ENCODE data around the gene PRKAG2.

Gene PRKAG2

GRCh38 chr7:151745706-151746105 lies 131.2 kb downstream of the PRKAG2 start:
- in situ Hi-C loops (cut with HindIII; ENCODE audit: low pct_unique_long_range_greater_than_20kb, low sequenced_read_pairs) = no loop called here
- no peak for DNase-seq (ENCODE audit: low read depth in 1 of 2, low spot score in 1 of 2)
- no peak for TF ChIP-seq JUND (IDR thresholded peaks at IDR 0.05; ENCODE audit: low read depth)

- in situ Hi-C loops (cut with HindIII; ENCODE audit: low pct_unique_long_range_greater_than_20kb, low sequenced_read_pairs) = no loop called here
- DNase-seq (ENCODE audit: low read depth in 1 of 2, low spot score in 1 of 2) = peak; percentile 43 to 64
- TF ChIP-seq JUND (IDR thresholded peaks at IDR 0.05; ENCODE audit: low read depth) = no peak
Measured at GRCh38 chr7:151744656-151745638, 132.0 kb downstream of the PRKAG2 start.

- in situ Hi-C loops (cut with HindIII; ENCODE audit: low pct_unique_long_range_greater_than_20kb, low sequenced_read_pairs) = no loop called here
- TF ChIP-seq JUND (IDR thresholded peaks at IDR 0.05; ENCODE audit: low read depth) = no peak
- DNase-seq (ENCODE audit: low read depth in 1 of 2, low spot score in 1 of 2) = no peak
Measured at GRCh38 chr7:151744051-151744580, 132.8 kb downstream of the PRKAG2 start.

- in situ Hi-C loops (cut with HindIII; ENCODE audit: low pct_unique_long_range_greater_than_20kb, low sequenced_read_pairs) = no loop called here
- no peak for TF ChIP-seq JUND (IDR thresholded peaks at IDR 0.05; ENCODE audit: low read depth)
Measured at GRCh38 chr7:151743481-151743983, 133.4 kb downstream of the PRKAG2 start.

GRCh38 chr7:151742713-151743480 lies 134.0 kb downstream of the PRKAG2 start:
- no peak for DNase-seq (ENCODE audit: low read depth in 1 of 2, low spot score in 1 of 2)
- no peak for TF ChIP-seq JUND (IDR thresholded peaks at IDR 0.05; ENCODE audit: low read depth)
- in situ Hi-C loops (cut with HindIII; ENCODE audit: low pct_unique_long_range_greater_than_20kb, low sequenced_read_pairs) = no loop called here

More at GRCh38 chr7:151743481-151743983, 133.4 kb downstream of the PRKAG2 start:
- DNase-seq (ENCODE audit: low read depth in 1 of 2, low spot score in 1 of 2) = no peak

GRCh38 chr7:151741585-151741984 lies 135.3 kb downstream of the PRKAG2 start:
- no peak for TF ChIP-seq JUND (IDR thresholded peaks at IDR 0.05; ENCODE audit: low read depth)

GRCh38 chr7:151740081-151740851 lies 136.6 kb downstream of the PRKAG2 start:
- TF ChIP-seq JUND (IDR thresholded peaks at IDR 0.05; ENCODE audit: low read depth) = no peak
- DNase-seq (ENCODE audit: low read depth in 1 of 2, low spot score in 1 of 2) = no peak
- in situ Hi-C loops (cut with HindIII; ENCODE audit: low pct_unique_long_range_greater_than_20kb, low sequenced_read_pairs) = no loop called here

More at GRCh38 chr7:151741585-151741984, 135.3 kb downstream of the PRKAG2 start:
- no peak for DNase-seq (ENCODE audit: low read depth in 1 of 2, low spot score in 1 of 2)
- in situ Hi-C loops (cut with HindIII; ENCODE audit: low pct_unique_long_range_greater_than_20kb, low sequenced_read_pairs) = no loop called here

- TF ChIP-seq JUND (IDR thresholded peaks at IDR 0.05; ENCODE audit: low read depth) = no peak
- in situ Hi-C loops (cut with HindIII; ENCODE audit: low pct_unique_long_range_greater_than_20kb, low sequenced_read_pairs) = no loop called here
Measured at GRCh38 chr7:151738925-151739324, 138.0 kb downstream of the PRKAG2 start.

GRCh38 chr7:151736403-151736909 lies 140.5 kb downstream of the PRKAG2 start:
- no peak for TF ChIP-seq JUND (IDR thresholded peaks at IDR 0.05; ENCODE audit: low read depth)
- in situ Hi-C loops (cut with HindIII; ENCODE audit: low pct_unique_long_range_greater_than_20kb, low sequenced_read_pairs) = no loop called here
- peak; percentile 70 to 85 for DNase-seq (ENCODE audit: low read depth in 1 of 2, low spot score in 1 of 2)

More at GRCh38 chr7:151738925-151739324, 138.0 kb downstream of the PRKAG2 start:
- DNase-seq (ENCODE audit: low read depth in 1 of 2, low spot score in 1 of 2) = peak in 1 of 2 experiments; percentile 60

- in situ Hi-C loops (cut with HindIII; ENCODE audit: low pct_unique_long_range_greater_than_20kb, low sequenced_read_pairs) = no loop called here
- DNase-seq (ENCODE audit: low read depth in 1 of 2, low spot score in 1 of 2) = no peak
- no peak for TF ChIP-seq JUND (IDR thresholded peaks at IDR 0.05; ENCODE audit: low read depth)
Measured at GRCh38 chr7:151735851-151736402, 141.0 kb downstream of the PRKAG2 start.

GRCh38 chr7:151735186-151735850 lies 141.6 kb downstream of the PRKAG2 start:
- no peak for TF ChIP-seq JUND (IDR thresholded peaks at IDR 0.05; ENCODE audit: low read depth)
- in situ Hi-C loops (cut with HindIII; ENCODE audit: low pct_unique_long_range_greater_than_20kb, low sequenced_read_pairs) = no loop called here
- no peak for DNase-seq (ENCODE audit: low read depth in 1 of 2, low spot score in 1 of 2)

Measured in T47D (cell line).